B cell (primary cell): ENCODE measurements around the gene LGI4.
"Not testable (repeated sequence)": the region's sequence is repeated elsewhere in the genome, so short reads cannot be mapped to it uniquely, and the experiment has no call there.

Experiments used
- EZH2 ChIP-seq: IDR thresholded peaks from 2 replicates; pipeline ENCODE4 v1.6.1; 2012; ENCODE audit warnings: borderline replicate concordance, low read depth, mild to moderate bottlenecking, moderate library complexity, low read length; ENCODE audit not compliant: insufficient read depth, poor library complexity, severe bottlenecking
- TF ChIP-seq, protein P1 (sequence below): fragments of 200-600 bp; IDR thresholded peaks from one replicate; pipeline ENCODE4 v1.8.0; 2022; ENCODE audit warnings: antibody characterized with exemption, mild to moderate bottlenecking

DNA sequence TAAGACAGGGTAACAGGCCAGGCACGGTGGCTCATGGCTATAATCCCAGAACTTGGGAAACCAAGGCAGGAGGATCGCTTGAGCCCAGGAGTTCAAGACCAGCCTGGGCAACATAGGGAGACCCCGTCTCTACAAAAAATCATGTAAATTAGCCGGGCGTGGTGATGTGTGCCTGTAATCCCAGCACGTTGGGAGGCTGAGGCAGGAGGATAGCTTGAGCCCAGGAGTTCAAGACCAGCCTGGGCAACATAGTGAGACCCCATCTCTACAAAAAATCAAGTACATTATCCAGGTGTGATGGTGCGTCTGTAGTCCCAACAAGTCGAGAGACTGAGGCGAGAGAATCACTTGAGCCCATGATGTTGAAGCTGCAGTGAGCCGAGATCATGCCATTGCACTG lies 31.2 kb downstream of the LGI4 start:
- TF ChIP-seq, protein P1, sequence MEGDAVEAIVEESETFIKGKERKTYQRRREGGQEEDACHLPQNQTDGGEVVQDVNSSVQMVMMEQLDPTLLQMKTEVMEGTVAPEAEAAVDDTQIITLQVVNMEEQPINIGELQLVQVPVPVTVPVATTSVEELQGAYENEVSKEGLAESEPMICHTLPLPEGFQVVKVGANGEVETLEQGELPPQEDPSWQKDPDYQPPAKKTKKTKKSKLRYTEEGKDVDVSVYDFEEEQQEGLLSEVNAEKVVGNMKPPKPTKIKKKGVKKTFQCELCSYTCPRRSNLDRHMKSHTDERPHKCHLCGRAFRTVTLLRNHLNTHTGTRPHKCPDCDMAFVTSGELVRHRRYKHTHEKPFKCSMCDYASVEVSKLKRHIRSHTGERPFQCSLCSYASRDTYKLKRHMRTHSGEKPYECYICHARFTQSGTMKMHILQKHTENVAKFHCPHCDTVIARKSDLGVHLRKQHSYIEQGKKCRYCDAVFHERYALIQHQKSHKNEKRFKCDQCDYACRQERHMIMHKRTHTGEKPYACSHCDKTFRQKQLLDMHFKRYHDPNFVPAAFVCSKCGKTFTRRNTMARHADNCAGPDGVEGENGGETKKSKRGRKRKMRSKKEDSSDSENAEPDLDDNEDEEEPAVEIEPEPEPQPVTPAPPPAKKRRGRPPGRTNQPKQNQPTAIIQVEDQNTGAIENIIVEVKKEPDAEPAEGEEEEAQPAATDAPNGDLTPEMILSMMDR, result not testable (repeated sequence)
- TF ChIP-seq EZH2, result not testable (repeated sequence)
